Prostate gland (tissue), 2 donors: ENCODE measurements around the gene DHX34.

Source experiments
- POLR2A ChIP-seq: fragments of 450-650 bp; IDR thresholded peaks from one replicate; pipeline ENCODE4 v1.6.1; 2016; ENCODE audit warnings: antibody characterized with exemption, mild to moderate bottlenecking
- POLR2AphosphoS5 ChIP-seq: sonication (generic); formaldehyde crosslinking; IDR thresholded peaks from one replicate; pipeline ENCODE4 v1.6.1; 2017; ENCODE audit warnings: antibody characterized with exemption
- TF ChIP-seq, protein P1 (sequence below), 4 experiments: fragments of 200-600 bp in 2 of 4; fragments of 450-650 bp in 2 of 4; sonication (generic) in 2 of 4; IDR thresholded peaks; 1 replicate in 3 of 4; 2 replicates in 1 of 4; pipeline ENCODE4 v1.5.1; 2016 to 2019; ENCODE audit warnings: antibody characterized with exemption in 4 of 4, mild to moderate bottlenecking in 2 of 4, moderate library complexity in 2 of 4

DNA sequence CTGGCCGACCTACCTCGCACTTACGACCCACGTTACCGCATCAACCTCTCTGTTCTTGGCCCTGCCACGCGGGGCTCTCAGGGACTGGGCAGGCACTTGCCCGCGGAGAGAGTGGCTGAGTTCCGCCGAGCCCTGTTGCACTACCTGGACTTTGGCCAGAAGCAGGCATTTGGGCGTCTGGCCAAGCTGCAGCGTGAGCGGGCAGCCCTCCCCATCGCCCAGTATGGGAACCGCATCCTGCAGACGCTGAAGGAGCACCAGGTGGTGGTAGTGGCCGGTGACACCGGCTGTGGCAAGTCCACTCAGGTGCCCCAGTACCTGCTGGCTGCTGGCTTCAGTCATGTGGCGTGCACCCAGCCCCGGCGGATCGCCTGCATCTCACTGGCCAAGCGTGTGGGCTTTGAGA is 4.2 kb downstream of the DHX34 start:
- no peak for TF ChIP-seq POLR2A
- TF ChIP-seq, protein P1, sequence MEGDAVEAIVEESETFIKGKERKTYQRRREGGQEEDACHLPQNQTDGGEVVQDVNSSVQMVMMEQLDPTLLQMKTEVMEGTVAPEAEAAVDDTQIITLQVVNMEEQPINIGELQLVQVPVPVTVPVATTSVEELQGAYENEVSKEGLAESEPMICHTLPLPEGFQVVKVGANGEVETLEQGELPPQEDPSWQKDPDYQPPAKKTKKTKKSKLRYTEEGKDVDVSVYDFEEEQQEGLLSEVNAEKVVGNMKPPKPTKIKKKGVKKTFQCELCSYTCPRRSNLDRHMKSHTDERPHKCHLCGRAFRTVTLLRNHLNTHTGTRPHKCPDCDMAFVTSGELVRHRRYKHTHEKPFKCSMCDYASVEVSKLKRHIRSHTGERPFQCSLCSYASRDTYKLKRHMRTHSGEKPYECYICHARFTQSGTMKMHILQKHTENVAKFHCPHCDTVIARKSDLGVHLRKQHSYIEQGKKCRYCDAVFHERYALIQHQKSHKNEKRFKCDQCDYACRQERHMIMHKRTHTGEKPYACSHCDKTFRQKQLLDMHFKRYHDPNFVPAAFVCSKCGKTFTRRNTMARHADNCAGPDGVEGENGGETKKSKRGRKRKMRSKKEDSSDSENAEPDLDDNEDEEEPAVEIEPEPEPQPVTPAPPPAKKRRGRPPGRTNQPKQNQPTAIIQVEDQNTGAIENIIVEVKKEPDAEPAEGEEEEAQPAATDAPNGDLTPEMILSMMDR (IDR thresholded peaks at IDR 0.05): no peak
- TF ChIP-seq POLR2AphosphoS5: no peak
